HG03565 (cell line): ENCODE results near the gene CLCNKA.
A peak's percentile ranks its signal among the peaks of the same experiment; 100 is the strongest.
"Not testable (repeated sequence)": the region's sequence is repeated elsewhere in the genome, so short reads cannot be mapped to it uniquely, and the experiment has no call there.

Experiments
- ATAC-seq: cut with Tn5 transposase; IDR thresholded peaks from one replicate; pipeline ENCODE4 v1.9.1; 2021; ENCODE audit warnings: mild to moderate bottlenecking, moderate library complexity; ENCODE audit not compliant: unreplicated experiment

CLCNKA gene

DNA sequence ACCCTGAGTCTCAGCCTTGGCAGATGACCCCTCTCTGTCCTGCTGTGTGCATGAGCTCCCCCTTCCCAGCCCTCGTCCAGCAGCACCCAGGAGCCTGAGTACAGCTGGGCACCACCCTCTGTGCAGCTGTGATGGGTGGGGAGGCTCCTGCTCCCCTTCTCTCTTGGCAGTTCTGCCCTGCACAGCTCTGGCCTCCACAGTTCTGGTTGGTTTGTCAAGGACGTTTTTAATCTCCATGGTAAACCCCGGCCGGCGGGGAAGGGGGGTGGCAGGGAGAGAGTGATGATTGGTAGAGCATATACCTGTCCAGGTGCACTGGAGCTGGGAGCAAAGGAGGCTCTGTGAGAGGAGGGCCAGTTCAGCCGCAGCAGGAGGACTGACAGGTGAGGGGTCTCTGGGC lies at the start of gene CLCNKA:
CLCNKA (plus strand) TSS at position 356 of the 400 bp plus-strand sequence. CDS start 584 bp downstream, outside the sequence.
- no peak for ATAC-seq

DNA sequence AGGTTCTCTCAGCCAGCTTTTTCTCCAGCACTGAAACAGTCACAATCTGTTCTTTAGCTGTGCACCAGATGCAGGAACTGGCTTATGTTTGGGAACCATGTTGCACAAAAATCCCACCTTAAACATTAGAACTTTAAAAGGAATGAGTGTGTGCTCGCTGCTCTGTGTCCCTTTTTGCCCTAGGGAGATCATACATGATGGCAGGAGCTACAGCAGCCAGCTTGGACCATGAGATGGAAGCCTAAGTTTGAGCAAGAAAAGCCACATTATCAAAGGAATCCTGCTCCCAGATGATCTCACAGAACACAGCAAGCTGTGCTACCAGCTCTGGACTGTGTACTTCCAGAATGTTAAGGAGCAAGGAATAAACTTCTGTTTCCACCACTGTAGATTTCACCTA lies 49.4 kb upstream of the CLCNKA start:
- ATAC-seq: no peak

GRCh38 chr1:15973772-15974171 lies 48.1 kb upstream of the CLCNKA start:
- no peak for ATAC-seq

GRCh38 chr1:15974855-15975254 lies 47.0 kb upstream of the CLCNKA start:
- ATAC-seq: peak; percentile 29

GRCh38 chr1:15975358-15975804 lies 46.5 kb upstream of the CLCNKA start:
- peak; percentile 34 for ATAC-seq

DNA sequence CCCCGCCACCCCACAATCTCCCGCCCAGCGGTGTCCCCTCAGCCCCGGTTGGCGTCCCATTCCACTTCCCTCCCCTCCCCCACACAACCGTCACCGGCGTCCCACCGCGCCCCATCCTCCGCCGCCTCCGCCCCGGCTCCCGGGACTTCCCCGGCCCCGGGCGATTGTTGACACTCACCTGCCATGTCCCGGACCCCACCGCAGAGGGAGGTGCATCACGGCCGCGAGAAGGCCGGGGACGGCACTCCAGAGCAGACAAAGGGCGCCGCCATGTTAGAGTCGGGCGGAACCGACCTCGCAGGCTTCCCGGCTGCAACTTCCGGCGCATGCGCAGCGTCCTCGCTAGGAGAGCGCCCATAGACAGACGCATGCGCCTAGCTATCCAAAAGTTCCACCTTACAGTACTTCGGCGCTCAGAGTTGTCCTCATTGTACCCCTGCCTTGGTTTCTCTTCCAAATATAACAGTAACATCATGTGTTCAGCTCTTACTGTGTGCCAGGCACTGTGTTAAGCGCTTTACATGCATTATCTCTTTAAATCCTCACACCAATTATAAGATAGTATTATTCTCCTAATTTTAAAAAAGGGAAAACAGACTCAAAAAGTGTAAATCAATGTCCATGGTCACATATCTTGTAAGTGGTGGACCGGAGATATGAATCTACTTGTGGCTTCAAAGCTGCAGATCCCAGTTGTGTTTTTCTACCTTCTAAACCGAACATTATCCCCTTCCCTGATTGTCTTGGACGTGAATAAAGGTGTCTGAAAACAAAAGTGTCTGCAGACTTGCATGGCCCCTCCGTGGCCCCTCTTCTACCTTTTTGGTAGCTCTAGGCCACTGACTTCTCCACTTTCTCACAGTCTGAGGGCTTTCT lies 45.8 kb upstream of the CLCNKA start, which contains the start of gene ZBTB17:
ZBTB17 (minus strand) TSS at position 297 of the 876 bp plus-strand sequence. CDS start 27,606 bp downstream, outside the sequence.
- peak; percentile 62 for ATAC-seq

DNA sequence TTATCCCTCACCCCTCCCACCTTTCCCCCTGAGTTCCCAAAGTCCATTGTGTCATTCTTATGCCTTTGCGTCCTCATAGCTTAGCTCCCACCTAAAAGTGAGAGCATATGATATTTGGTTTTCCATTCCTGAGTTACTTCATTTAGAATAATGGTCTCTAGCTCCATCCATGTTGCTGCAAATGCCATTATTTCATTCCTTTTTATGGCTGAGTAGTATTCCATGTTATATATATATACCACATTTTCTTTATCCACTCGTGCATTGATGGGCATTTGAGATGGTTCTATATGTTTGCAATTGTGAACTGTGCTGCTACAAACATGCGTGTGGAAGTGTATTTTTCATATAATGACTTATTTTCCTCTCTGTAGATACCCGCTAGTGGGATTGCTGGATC lies 43.9 kb upstream of the CLCNKA start:
- ATAC-seq: not testable (repeated sequence)

- ATAC-seq: no peak
These were observed 40.2 kb upstream of the CLCNKA start for GRCh38 chr1:15981679-15982078.

- ATAC-seq: no peak
These were observed 38.6 kb upstream of the CLCNKA start for GRCh38 chr1:15983275-15983674.

DNA sequence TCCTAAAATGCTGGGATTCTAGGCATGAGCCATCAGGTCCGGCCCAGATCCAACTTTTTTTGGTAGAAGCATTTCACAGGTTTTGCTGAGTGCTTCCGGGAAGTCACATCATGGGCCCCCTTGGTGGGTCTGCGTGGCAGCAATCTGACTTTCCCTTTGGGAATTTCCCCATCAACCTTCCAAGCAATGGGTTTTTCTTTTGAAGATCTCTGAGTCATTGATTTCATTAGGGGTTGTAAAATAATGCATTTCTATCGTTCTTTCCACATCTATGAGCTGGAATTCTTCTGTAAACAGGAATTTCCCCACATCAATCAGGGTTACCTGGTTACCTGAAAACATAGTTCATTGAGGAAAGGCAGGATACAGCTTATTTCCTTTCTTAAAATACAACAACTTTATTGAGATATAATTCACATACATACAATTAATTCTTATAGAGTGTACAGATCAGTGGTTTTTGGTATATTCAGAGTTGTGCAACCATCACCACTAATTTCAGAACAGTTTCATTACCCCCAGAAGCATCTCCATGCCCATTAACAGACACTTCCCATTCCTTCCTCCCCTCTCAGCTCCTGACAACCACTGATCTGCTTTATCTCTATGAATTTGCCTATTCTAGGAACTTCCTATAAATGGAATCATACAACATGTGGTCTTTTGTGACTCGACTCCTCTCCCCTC lies 36.1 kb upstream of the CLCNKA start:
- no peak for ATAC-seq

DNA sequence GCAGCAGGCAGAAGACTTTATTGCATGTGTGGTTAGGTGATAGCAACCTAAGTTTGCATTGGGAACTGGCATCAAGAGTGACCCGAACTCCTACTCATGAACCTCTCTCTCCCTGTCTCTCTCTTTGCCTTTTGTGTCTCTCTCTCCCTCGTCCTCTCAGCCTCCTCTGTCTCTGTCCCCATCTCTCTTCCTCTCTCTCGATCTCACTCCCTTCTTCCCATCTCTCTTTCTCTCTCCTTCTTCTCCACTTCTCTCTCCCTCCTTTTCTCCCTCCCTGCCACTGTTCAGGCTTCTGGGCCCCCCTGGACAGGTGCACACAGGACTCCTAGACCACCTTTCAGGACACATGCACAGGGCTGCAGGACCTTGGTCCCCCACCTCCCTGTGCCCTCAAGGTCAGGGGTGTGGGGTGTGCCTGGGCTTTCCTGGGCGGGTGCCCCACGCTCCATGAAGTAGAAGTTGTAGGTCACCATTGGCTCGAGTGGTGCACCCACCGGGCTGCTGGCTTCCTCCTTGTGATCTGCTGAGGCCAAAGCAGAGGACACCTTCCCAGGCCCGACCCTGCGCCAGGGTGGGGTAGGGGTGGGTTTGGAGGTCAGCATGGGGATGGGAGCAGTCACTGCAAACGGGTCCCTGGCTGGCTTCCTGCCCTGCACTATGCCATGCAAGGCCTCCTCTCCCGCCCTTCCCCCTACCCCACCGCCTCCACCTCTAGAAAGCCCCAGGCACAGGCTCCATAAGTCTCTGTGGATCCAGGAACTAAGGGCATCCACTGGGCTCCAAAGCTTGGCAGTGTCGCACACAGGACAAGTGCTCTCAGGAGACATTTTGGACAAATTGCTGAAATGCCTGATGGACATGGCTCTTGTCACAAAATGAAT lies 32.7 kb upstream of the CLCNKA start:
- ATAC-seq: no peak

DNA sequence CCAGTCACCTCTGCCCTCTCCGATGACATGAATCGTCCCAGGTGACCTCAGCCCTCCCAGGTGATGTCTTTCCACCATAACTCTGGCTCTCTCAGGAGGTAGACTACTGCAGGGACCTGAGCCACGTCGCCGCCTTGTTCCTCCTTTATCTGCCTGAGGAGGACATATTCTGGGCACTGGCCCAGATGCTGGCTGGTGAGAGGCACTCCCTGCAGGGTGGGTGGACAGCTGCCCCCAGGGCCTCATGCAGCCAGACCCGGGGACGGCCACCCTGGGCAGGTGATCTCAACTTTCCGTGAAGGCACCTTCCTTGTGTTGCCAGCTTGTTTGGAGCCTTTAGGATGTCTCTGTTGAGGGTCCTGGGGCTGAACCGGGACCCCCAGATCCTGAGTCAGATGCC lies 32.1 kb upstream of the CLCNKA start:
- no peak for ATAC-seq

DNA sequence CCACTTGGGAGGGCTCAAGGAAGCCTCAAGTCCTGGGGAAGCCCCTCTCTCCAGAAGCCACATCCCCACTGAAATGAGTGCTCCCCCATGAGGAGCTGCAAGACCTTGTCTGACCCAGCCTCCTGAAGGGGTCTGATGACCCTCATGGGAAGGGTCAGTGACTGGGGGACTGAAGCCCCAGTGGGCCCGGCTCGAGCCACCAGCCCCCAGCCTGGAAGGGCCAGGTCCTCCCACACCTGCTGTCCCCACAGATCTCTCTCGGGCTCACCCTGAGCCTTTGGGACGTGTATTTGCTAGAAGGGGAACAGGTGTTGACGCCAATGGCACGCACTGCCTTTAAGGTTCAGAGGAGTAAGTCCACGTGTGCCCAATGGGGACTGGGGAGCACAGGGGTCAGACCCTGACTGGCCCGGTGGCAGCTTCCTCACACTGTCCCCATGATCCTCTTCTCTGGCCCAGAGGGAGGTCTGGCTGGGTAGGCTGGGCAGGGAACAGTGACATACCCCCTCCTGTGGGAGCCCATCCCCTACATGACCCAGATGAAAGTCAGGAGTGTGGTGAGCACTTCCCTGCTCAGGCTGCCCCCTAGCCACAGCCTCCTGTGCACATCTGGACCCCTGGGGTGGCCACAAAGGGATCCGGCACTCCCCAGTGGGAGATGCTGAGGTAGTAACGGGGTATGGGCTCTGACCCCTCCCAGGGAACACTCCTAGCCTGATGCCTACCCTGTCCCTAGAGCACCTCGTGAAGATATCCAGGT lies 30.2 kb upstream of the CLCNKA start:
- ATAC-seq: no peak

DNA sequence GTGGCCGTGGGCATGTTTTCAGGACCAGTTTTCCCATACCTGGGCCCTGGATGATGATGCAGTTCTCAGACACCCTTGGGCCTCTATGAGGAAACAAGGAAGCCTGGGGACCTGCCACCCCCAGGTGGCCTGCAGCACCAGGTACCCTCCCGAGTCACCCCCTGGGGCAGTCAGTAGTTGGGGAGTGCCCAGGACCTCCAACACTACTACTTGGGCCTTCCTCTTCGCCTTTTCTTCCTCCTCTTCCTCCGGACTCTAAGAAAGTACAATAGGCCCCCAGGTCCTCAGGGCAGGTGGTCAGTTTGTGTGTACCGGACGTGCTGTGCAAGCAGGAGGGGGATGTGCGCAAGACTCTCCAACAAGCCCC lies 29.7 kb upstream of the CLCNKA start:
- ATAC-seq: no peak

GRCh38 chr1:15992582-15993500 lies 29.0 kb upstream of the CLCNKA start:
- ATAC-seq: no peak

DNA sequence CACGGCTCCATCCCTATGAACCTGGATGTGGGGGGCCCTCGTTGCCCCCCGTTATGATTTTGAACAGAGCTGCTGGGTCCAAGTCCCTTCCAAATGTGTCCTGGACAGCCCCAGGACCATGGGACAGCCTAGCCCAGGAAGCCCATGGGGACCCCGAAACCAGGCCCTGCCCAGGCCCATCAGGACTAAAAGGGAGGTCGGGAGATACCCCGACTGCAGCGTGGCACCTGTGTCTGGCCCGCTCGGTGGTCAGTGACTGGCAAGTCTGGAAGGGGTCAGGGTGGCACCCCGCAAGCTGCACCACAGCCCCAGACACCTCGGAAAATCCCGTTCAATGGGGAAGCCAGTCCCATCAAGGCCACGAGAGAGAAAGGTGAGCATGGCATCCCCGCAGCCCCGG lies 28.2 kb upstream of the CLCNKA start:
- no peak for ATAC-seq

DNA sequence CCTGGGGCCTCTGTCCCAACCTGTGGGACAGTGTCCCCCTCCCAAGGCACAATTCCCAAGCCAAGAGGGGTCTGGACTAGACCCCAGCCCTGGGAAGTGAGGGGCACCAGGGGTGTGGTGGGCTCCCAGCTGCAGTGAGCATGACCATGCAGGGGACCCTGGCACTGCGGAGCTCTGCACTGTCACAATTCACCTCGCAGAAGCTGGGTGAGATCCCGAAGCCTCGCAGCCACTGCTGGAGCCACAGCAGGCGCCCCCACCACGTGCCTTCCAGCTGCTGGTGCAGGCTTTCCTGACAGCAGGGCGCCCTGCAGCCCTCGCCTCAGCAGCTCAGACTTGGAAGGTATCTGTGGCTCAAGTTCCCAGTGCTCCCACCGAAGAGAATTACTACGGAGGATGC lies 27.8 kb upstream of the CLCNKA start:
- no peak for ATAC-seq

GRCh38 chr1:15994590-15995351 lies 27.1 kb upstream of the CLCNKA start:
- ATAC-seq: no peak
